OCI-LY3 (cell line): ENCODE measurements around the gene PLA2G1B.

Source experiments
- H2AFZ ChIP-seq: fragments of 200-600, 300-600 bp; shearing (Covaris generic); 2 replicates; pipeline ENCODE4 v1.6.0; 2014; ENCODE audit warnings: antibody characterized with exemption, low read depth, low read length
- H3K27ac ChIP-seq: fragments of 200-600, 300-600 bp; sonication (generic); 2 replicates; pipeline ENCODE4 v1.5.1; 2014; ENCODE audit warnings: mild to moderate bottlenecking, low read length, moderate library complexity, mixed read lengths
- H3K27me3 ChIP-seq: fragments of 200-600, 300-600 bp; sonication (generic); 2 replicates; pipeline ENCODE4 v1.6.1; 2014; ENCODE audit warnings: low read depth, low read length, mixed read lengths
- H3K36me3 ChIP-seq: fragments of 200-600, 300-600 bp; sonication (generic); replicated peaks from 2 replicates; pipeline ENCODE3; 2014; ENCODE audit warnings: low read depth, low read length, mixed read lengths
- H3K4me1 ChIP-seq: fragments of 300-600, 200-600 bp; sonication (generic); 2 replicates; pipeline ENCODE4 v1.6.1; 2014; ENCODE audit warnings: low read length, mixed read lengths
- H3K4me2 ChIP-seq: fragments of 200-600, 300-600 bp; sonication (generic); 2 replicates; pipeline ENCODE4 v1.6.1; 2014; ENCODE audit warnings: low read length, mixed read lengths
- H3K4me3 ChIP-seq: fragments of 300-600, 200-600 bp; sonication (generic); 2 replicates; pipeline ENCODE4 v1.5.1; 2014; ENCODE audit warnings: antibody characterized with exemption, mild to moderate bottlenecking, low read length, moderate library complexity
- H3K79me2 ChIP-seq: fragments of 300-600, 200-600 bp; shearing (Covaris generic); 2 replicates; pipeline ENCODE4 v1.6.1; 2014; ENCODE audit warnings: mild to moderate bottlenecking, low read length, mixed read lengths
- H3K9ac ChIP-seq: fragments of 300-600, 200-600 bp; shearing (Covaris generic); 2 replicates; pipeline ENCODE4 v1.6.0; 2014; ENCODE audit warnings: mild to moderate bottlenecking, low read length, moderate library complexity
- H3K9me3 ChIP-seq: fragments of 200-600, 300-600 bp; shearing (Covaris generic); 2 replicates; pipeline ENCODE4 v1.6.1; 2014; ENCODE audit warnings: low read length, mixed read lengths; ENCODE audit not compliant: insufficient read depth
- H4K20me1 ChIP-seq: fragments of 200-600, 300-600 bp; sonication (generic); 2 replicates; pipeline ENCODE4 v1.6.1; 2016; ENCODE audit warnings: low read length, mixed read lengths; ENCODE audit not compliant: insufficient read depth
- EZH2phosphoT487 ChIP-seq: fragments of 200-600 bp; shearing (Covaris generic); IDR thresholded peaks from 2 replicates; pipeline ENCODE4 v1.6.1; 2018; ENCODE audit warnings: antibody characterized with exemption, mixed run types, low read depth
- TF ChIP-seq, protein P1 (sequence below): fragments of 200-600, 300-600 bp; sonication (generic); IDR thresholded peaks from 2 replicates; pipeline ENCODE4 v1.5.1; 2014; ENCODE audit warnings: antibody characterized with exemption, low read length, low read depth

Gene PLA2G1B

DNA sequence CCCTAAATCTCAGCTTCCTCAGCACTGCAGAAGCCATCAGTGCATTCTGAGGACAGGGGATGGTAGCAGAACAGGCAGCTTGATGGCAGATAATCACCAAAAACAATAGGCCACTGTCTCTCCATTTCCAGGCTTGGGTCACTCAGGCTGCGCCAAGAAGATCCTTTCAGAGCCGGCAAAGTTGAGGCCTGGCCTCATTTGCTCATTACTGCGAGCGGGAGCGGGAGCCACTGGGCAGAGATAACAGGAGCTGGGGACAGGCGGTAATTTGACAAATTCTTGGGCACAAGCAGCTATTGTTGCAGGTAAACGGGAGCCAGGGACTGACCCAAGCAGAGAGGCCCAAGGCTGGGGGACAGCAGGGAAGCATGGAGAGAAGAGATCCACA lies 39.3 kb upstream of the PLA2G1B start:
- Histone ChIP-seq H3K36me3 (no peaks in the 10 kb centered on the region), H4K20me1 (no peaks in the 10 kb centered on the region), H3K27me3 (peaks cover 14% of the 10 kb centered on the region), H3K4me1 (no peaks in the 10 kb centered on the region), H3K4me2 (no peak overlapping the region), H3K9me3 (no peaks in the 10 kb centered on the region), H3K27ac (no peak overlapping the region), H2AFZ (no peak overlapping the region), H3K9ac (no peak overlapping the region), H3K4me3 (no peak overlapping the region), H3K79me2 (no peaks in the 10 kb centered on the region)
- TF ChIP-seq, protein P1, sequence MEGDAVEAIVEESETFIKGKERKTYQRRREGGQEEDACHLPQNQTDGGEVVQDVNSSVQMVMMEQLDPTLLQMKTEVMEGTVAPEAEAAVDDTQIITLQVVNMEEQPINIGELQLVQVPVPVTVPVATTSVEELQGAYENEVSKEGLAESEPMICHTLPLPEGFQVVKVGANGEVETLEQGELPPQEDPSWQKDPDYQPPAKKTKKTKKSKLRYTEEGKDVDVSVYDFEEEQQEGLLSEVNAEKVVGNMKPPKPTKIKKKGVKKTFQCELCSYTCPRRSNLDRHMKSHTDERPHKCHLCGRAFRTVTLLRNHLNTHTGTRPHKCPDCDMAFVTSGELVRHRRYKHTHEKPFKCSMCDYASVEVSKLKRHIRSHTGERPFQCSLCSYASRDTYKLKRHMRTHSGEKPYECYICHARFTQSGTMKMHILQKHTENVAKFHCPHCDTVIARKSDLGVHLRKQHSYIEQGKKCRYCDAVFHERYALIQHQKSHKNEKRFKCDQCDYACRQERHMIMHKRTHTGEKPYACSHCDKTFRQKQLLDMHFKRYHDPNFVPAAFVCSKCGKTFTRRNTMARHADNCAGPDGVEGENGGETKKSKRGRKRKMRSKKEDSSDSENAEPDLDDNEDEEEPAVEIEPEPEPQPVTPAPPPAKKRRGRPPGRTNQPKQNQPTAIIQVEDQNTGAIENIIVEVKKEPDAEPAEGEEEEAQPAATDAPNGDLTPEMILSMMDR = no peak
- TF ChIP-seq EZH2phosphoT487 = no peak

DNA sequence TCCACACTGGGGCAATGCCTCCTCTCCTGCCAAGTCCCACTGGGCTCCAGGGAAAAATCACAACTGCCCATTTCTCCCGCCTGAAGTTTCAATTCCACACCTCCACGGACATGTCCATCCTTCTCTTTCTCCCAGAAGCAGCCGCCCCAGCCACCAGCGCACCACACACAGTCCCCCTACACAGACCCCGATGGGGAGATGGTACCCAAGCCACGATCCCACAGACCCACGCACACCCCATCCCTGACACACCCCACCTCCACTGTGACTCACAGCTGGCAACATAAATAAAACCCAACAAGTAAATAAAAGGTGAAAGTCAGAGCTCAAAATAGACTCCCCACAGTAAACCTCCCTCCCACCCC lies 38.7 kb upstream of the PLA2G1B start:
- H4K20me1 ChIP-seq = no peaks in the 10 kb centered on the region
- peaks cover 9% of the 10 kb centered on the region for H3K27me3 ChIP-seq
- no peaks in the 10 kb centered on the region for H3K79me2 ChIP-seq
- no peaks in the 10 kb centered on the region for H3K4me1 ChIP-seq
- no peak overlapping the region for H3K4me2 ChIP-seq
- H3K27ac ChIP-seq = no peak overlapping the region
- H2AFZ ChIP-seq = no peak overlapping the region
- H3K4me3 ChIP-seq = no peak overlapping the region
- H3K36me3 ChIP-seq = no peaks in the 10 kb centered on the region
- TF ChIP-seq EZH2phosphoT487 = no peak
- TF ChIP-seq, protein P1 = no peak
- H3K9me3 ChIP-seq = no peaks in the 10 kb centered on the region
- H3K9ac ChIP-seq = no peak overlapping the region

GRCh38 chr12:120365675-120366340 lies 38.2 kb upstream of the PLA2G1B start:
- H3K9ac ChIP-seq = no peak overlapping the region
- no peak overlapping the region for H3K4me3 ChIP-seq
- H3K79me2 ChIP-seq = no peaks in the 10 kb centered on the region
- TF ChIP-seq EZH2phosphoT487 = no peak
- TF ChIP-seq, protein P1 = no peak
- H3K4me2 ChIP-seq = no peak overlapping the region
- H2AFZ ChIP-seq = no peak overlapping the region
- no peaks in the 10 kb centered on the region for H3K4me1 ChIP-seq
- H3K27me3 ChIP-seq = peaks cover 4% of the 10 kb centered on the region
- H3K9me3 ChIP-seq = no peaks in the 10 kb centered on the region
- H3K27ac ChIP-seq = no peak overlapping the region
- no peaks in the 10 kb centered on the region for H4K20me1 ChIP-seq
- no peaks in the 10 kb centered on the region for H3K36me3 ChIP-seq

- no peak overlapping the region for H3K4me3 ChIP-seq
- no peaks in the 10 kb centered on the region for H3K4me1 ChIP-seq
- H3K9me3 ChIP-seq = no peaks in the 10 kb centered on the region
- H3K4me2 ChIP-seq = no peak overlapping the region
- no peaks in the 10 kb centered on the region; the same call in 1 of the 2 replicates for H3K27me3 ChIP-seq
- H3K79me2 ChIP-seq = no peaks in the 10 kb centered on the region
- TF ChIP-seq, protein P1 = no peak
- TF ChIP-seq EZH2phosphoT487 = no peak
- no peaks in the 10 kb centered on the region for H4K20me1 ChIP-seq
- H3K27ac ChIP-seq = no peak overlapping the region
- H3K36me3 ChIP-seq = no peaks in the 10 kb centered on the region
- H3K9ac ChIP-seq = no peak overlapping the region
- no peak overlapping the region for H2AFZ ChIP-seq
Observed at GRCh38 chr12:120364487-120364886, 36.9 kb upstream of the PLA2G1B start.
